Neural crest cell (in vitro differentiated cells): ENCODE measurements around the gene ARID5B. TPM values are rescaled to one million over a fixed set of nuclear protein-coding genes. Genes with fewer than 3 reads are reported as not detected.

Experiments used
- DNase-seq: peaks from one replicate; pipeline ENCODE4 v3.0.0; 2021; ENCODE audit warnings: low read depth, mixed read lengths, low spot score
- H3K27ac Mint-ChIP-seq: one replicate; pipeline ENCODE4 v1.8.0; 2021; ENCODE audit warnings: mild to moderate bottlenecking, mixed read lengths; ENCODE audit not compliant: unreplicated experiment
- H3K27me3 Mint-ChIP-seq: 2 replicates; pipeline ENCODE4 v1.8.0; 2021; ENCODE audit warnings: low read depth, mild to moderate bottlenecking, mixed read lengths
- H3K36me3 Mint-ChIP-seq: 2 replicates; pipeline ENCODE4 v1.8.0; 2021; ENCODE audit warnings: low read depth, mild to moderate bottlenecking, mixed read lengths
- H3K4me1 Mint-ChIP-seq: 2 replicates; pipeline ENCODE4 v1.8.0; 2021; ENCODE audit warnings: mixed read lengths
- H3K4me3 Mint-ChIP-seq: one replicate; pipeline ENCODE4 v1.8.0; 2021; ENCODE audit warnings: mild to moderate bottlenecking, mixed read lengths
- H3K9me3 Mint-ChIP-seq: 2 replicates; pipeline ENCODE4 v1.8.0; 2021; ENCODE audit warnings: mixed read lengths
- CTCF ChIP-seq: fragments of 200-600 bp; sonication (generic); conservative IDR thresholded peaks from 2 replicates; pipeline ENCODE4 v1.5.0; 2021; ENCODE audit warnings: antibody characterized with exemption, mild to moderate bottlenecking
- total RNA-seq: library from RNA; stranded (reverse); gene quantifications from 2 replicates; pipeline ENCODE4 v1.2.1, GENCODE V29; 2021

Gene ARID5B
- total RNA-seq, 1 donor from 2014 or later = 10.4 TPM

- Mint-ChIP-seq H3K27ac (no peak overlapping the region), H3K36me3 (no peaks in the 10 kb centered on the region), H3K4me3 (no peak overlapping the region), H3K27me3 (no peaks in the 10 kb centered on the region), H3K9me3 (no peaks in the 10 kb centered on the region), H3K4me1 (no peaks in the 10 kb centered on the region)
- no peak for DNase-seq
- TF ChIP-seq CTCF = no peak
Observed at GRCh38 chr10:62029401-62029800, 127.9 kb downstream of the ARID5B start.

DNA sequence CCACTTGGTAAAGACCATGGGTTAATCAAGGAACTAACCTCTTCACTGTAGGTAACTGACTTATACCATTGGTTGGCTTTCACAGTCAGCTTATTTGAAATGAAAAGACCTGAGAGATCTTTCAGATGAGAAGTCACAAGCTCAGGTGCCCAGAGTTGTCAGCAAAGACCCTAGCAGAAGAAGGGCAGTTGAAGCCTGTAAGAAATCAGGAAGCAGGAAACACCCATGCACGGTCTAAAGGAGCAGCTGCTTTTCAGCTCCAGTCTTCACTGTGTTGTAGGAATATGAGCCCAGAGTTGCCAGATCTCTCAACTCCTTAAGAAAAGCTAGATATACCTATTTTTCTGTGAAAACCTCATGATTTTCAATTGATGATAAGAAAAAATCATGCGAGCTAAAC, 130.0 kb downstream of the ARID5B start:
- H3K36me3 Mint-ChIP-seq = no peaks in the 10 kb centered on the region
- no peaks in the 10 kb centered on the region for H3K9me3 Mint-ChIP-seq
- H3K27me3 Mint-ChIP-seq = no peaks in the 10 kb centered on the region
- no peaks in the 10 kb centered on the region for H3K4me1 Mint-ChIP-seq
- no peak overlapping the region for H3K4me3 Mint-ChIP-seq
- DNase-seq = no peak
- no peak overlapping the region for H3K27ac Mint-ChIP-seq
- no peak for TF ChIP-seq CTCF

GRCh38 chr10:62033125-62033524, 131.6 kb downstream of the ARID5B start:
- Mint-ChIP-seq H3K4me3 (no peak overlapping the region), H3K27ac (no peak overlapping the region), H3K27me3 (no peaks in the 10 kb centered on the region), H3K4me1 (peaks cover 15% of the 10 kb centered on the region), H3K9me3 (no peaks in the 10 kb centered on the region), H3K36me3 (no peaks in the 10 kb centered on the region)
- DNase-seq = no peak
- no peak for TF ChIP-seq CTCF

DNA sequence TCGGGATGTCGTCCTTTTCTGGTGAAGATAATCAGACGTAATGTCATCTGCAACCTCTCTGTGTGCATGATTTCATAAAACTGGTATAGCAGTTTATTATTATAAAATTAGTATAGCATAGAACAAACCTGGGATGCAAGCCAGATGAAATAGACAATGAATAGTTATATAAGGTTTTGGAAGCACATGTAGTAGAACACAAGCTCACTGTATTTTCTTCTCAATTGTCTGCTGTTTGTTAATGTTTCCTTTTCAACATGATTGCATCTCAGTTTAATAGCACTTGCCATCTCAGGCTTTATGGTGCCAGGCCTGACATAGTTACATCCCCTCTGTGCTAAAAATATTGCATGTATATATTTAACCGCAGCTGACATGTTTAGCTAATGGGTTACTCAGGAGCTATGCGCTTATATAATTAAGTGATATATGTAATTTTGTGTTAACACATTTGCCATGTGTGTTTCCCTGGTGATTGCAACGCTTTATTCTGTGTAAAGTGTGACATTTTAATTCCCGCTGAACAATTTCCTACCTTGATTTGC, 132.7 kb downstream of the ARID5B start:
- Mint-ChIP-seq H3K4me3 (no peak overlapping the region), H3K27me3 (no peaks in the 10 kb centered on the region), H3K36me3 (no peaks in the 10 kb centered on the region), H3K9me3 (no peaks in the 10 kb centered on the region), H3K27ac (no peak overlapping the region), H3K4me1 (peaks cover 23% of the 10 kb centered on the region)
- no peak for TF ChIP-seq CTCF
- DNase-seq = no peak

GRCh38 chr10:62036186-62037081, 134.9 kb downstream of the ARID5B start:
- no peak for DNase-seq
- no peak for TF ChIP-seq CTCF
- Mint-ChIP-seq H3K4me3 (no peak overlapping the region), H3K9me3 (no peaks in the 10 kb centered on the region), H3K36me3 (no peaks in the 10 kb centered on the region), H3K27me3 (no peaks in the 10 kb centered on the region), H3K4me1 (peaks cover 34% of the 10 kb centered on the region), H3K27ac (no peak overlapping the region)
